H9 (cell line): ENCODE results near the gene HECW1. TPM values are rescaled to one million over a fixed set of nuclear protein-coding genes. Genes with fewer than 3 reads are reported as not detected.

ENCODE experiments used
- DNase-seq: peaks from one replicate; pipeline ENCODE4 v3.0.0-alpha.2; 2017
- H2AFZ ChIP-seq: one replicate; pipeline ENCODE4 v1.6.1; 2013; ENCODE audit warnings: mild to moderate bottlenecking, low read length, control low read depth, moderate library complexity
- H2AK5ac ChIP-seq: 2 replicates; pipeline ENCODE4 v1.6.1; 2013; ENCODE audit warnings: low read length, control low read depth, mixed read lengths; ENCODE audit not compliant: insufficient read length
- H2BK120ac ChIP-seq: one replicate; pipeline ENCODE4 v1.6.1; 2013; ENCODE audit warnings: low read depth, mild to moderate bottlenecking, low read length, control low read depth, inconsistent platforms; ENCODE audit not compliant: poor library complexity, severe bottlenecking
- H2BK12ac ChIP-seq: 2 replicates; pipeline ENCODE4 v1.6.1; 2013; ENCODE audit warnings: low read length, control low read depth, mixed read lengths, low read depth; ENCODE audit not compliant: insufficient read length
- H2BK15ac ChIP-seq: 2 replicates; pipeline ENCODE4 v1.6.1; 2013; ENCODE audit warnings: low read depth, low read length, control low read depth
- H2BK20ac ChIP-seq: one replicate; pipeline ENCODE4 v1.6.1; 2013; ENCODE audit warnings: low read depth, mild to moderate bottlenecking, low read length, control low read depth, inconsistent platforms; ENCODE audit not compliant: poor library complexity, severe bottlenecking
- H2BK5ac ChIP-seq: 2 replicates; pipeline ENCODE4 v1.6.1; 2013; ENCODE audit warnings: low read length, control low read depth, mixed read lengths; ENCODE audit not compliant: insufficient read length
- H3K14ac ChIP-seq: 2 replicates; pipeline ENCODE4 v1.6.1; 2013; ENCODE audit warnings: low read length, control low read depth; ENCODE audit not compliant: insufficient read depth
- H3K18ac ChIP-seq: 2 replicates; pipeline ENCODE4 v1.6.1; 2013; ENCODE audit warnings: low read depth, mild to moderate bottlenecking, mixed read lengths, low read length, control low read depth; ENCODE audit not compliant: insufficient read length
- H3K23ac ChIP-seq: 2 replicates; pipeline ENCODE4 v1.6.1; 2013; ENCODE audit warnings: low read length, control low read depth, mixed read lengths, low read depth; ENCODE audit not compliant: insufficient read length
- H3K23me2 ChIP-seq: 2 replicates; pipeline ENCODE4 v1.6.1; 2013; ENCODE audit warnings: low read depth, mild to moderate bottlenecking, mixed read lengths, low read length, control low read depth; ENCODE audit not compliant: insufficient read length, poor library complexity, severe bottlenecking
- H3K27ac ChIP-seq: 2 replicates; pipeline ENCODE4 v1.5.1; 2013; ENCODE audit warnings: low read length, control low read depth, mixed read lengths, low read depth; ENCODE audit not compliant: insufficient read length
- H3K27me3 ChIP-seq: 2 replicates; pipeline ENCODE4 v1.6.1; 2013; ENCODE audit warnings: low read length, control low read depth, inconsistent platforms; ENCODE audit not compliant: insufficient read depth
- H3K4ac ChIP-seq: 2 replicates; pipeline ENCODE4 v1.6.1; 2013; ENCODE audit warnings: low read depth, mild to moderate bottlenecking, control low read depth, inconsistent platforms, low read length, moderate library complexity
- H3K4me1 ChIP-seq: 2 replicates; pipeline ENCODE4 v1.6.1; 2013; ENCODE audit warnings: low read length, control low read depth, inconsistent platforms; ENCODE audit not compliant: insufficient read depth
- H3K4me2 ChIP-seq: 2 replicates; pipeline ENCODE4 v1.6.1; 2013; ENCODE audit warnings: low read length, control low read depth, mixed read lengths; ENCODE audit not compliant: insufficient read length, insufficient read depth
- H3K56ac ChIP-seq: 2 replicates; pipeline ENCODE4 v1.6.1; 2013; ENCODE audit warnings: low read depth, mild to moderate bottlenecking, mixed read lengths, low read length, control low read depth; ENCODE audit not compliant: insufficient read length
- H3K79me1 ChIP-seq: 2 replicates; pipeline ENCODE4 v1.6.1; 2013; ENCODE audit warnings: low read depth, mild to moderate bottlenecking, moderate library complexity, low read length, control low read depth, inconsistent platforms; ENCODE audit not compliant: insufficient read depth, poor library complexity, severe bottlenecking
- H3K79me2 ChIP-seq: 2 replicates; pipeline ENCODE4 v1.6.1; 2013; ENCODE audit warnings: low read length, control low read depth, inconsistent platforms; ENCODE audit not compliant: insufficient read depth
- H3K9ac ChIP-seq: 2 replicates; pipeline ENCODE4 v1.6.1; 2013; ENCODE audit warnings: low read length, control low read depth, mixed read lengths; ENCODE audit not compliant: insufficient read length; ENCODE audit errors: extremely low read depth
- H3K9me3 ChIP-seq: one replicate; pipeline ENCODE4 v1.6.1; 2013; ENCODE audit warnings: low read depth, low read length, inconsistent platforms; ENCODE audit not compliant: control insufficient read depth
- H3T11ph ChIP-seq: one replicate; pipeline ENCODE4 v1.6.1; 2013; ENCODE audit warnings: mild to moderate bottlenecking, low read length, control low read depth, inconsistent platforms
- H4K20me1 ChIP-seq: one replicate; pipeline ENCODE4 v1.6.1; 2013; ENCODE audit not compliant: control insufficient read depth, insufficient read length, insufficient read depth
- H4K5ac ChIP-seq: 2 replicates; pipeline ENCODE4 v1.6.1; 2013; ENCODE audit warnings: low read depth, mild to moderate bottlenecking, mixed read lengths, low read length, control low read depth; ENCODE audit not compliant: insufficient read length
- H4K8ac ChIP-seq: replicated peaks from 2 replicates; pipeline ENCODE4 v1.6.1; 2013; ENCODE audit warnings: low read length, control low read depth, mixed read lengths, low read depth; ENCODE audit not compliant: insufficient read length
- H4K91ac ChIP-seq: 2 replicates; pipeline ENCODE4 v1.6.1; 2013; ENCODE audit warnings: low read depth, mild to moderate bottlenecking, moderate library complexity, mixed read lengths, low read length, control low read depth; ENCODE audit not compliant: insufficient read length
- H3K27ac Mint-ChIP-seq, 3 experiments: 2 replicates in 2 of 3; 3 replicates in 1 of 3; pipeline ENCODE4 v1.8.0; 2020 to 2021; ENCODE audit warnings: mixed read lengths in 3 of 3, mild to moderate bottlenecking in 1 of 3, moderate library complexity in 1 of 3
- H3K27me3 Mint-ChIP-seq: 2 replicates; pipeline ENCODE4 v1.8.0; 2021; ENCODE audit warnings: low read depth, mild to moderate bottlenecking, moderate library complexity, mixed read lengths
- H3K36me3 Mint-ChIP-seq, 3 experiments: 2 replicates in 2 of 3; 3 replicates in 1 of 3; pipeline ENCODE4 v1.8.0; 2020 to 2021; ENCODE audit warnings: low read depth in 3 of 3, mixed read lengths in 3 of 3; ENCODE audit not compliant: insufficient read depth in 1 of 3
- H3K4me1 Mint-ChIP-seq, 2 experiments: 2 replicates each; pipeline ENCODE4 v1.8.0; 2020; ENCODE audit warnings: mixed read lengths in 2 of 2
- H3K4me3 Mint-ChIP-seq, 2 experiments: 2 replicates in 1 of 2; 3 replicates in 1 of 2; pipeline ENCODE4 v1.8.0; 2020 to 2021; ENCODE audit warnings: mild to moderate bottlenecking in 2 of 2, mixed read lengths in 2 of 2, moderate library complexity in 1 of 2
- H3K9me3 Mint-ChIP-seq, 2 experiments: 2 replicates in 1 of 2; 3 replicates in 1 of 2; pipeline ENCODE4 v1.8.0; 2020; ENCODE audit warnings: mild to moderate bottlenecking in 2 of 2, mixed read lengths in 2 of 2, moderate library complexity in 1 of 2
- WGBS: extraction: QIAGEN DNeasy Blood & Tissue Kit; methylation state at CpG from one replicate; pipeline ENCODE4 v1.1.7; 2013; ENCODE audit warnings: missing lambda C conversion rate, low lambda C conversion rate, mixed read lengths; ENCODE audit not compliant: insufficient read length; ENCODE audit errors: extremely low coverage; 5-methylcytosine and 5-hydroxymethylcytosine counted together
- total RNA-seq: library from RNA; stranded (reverse); gene quantifications from 2 replicates; pipeline ENCODE4 v1.2.1, GENCODE V29; 2021
- TF ChIP-seq, protein P1 (sequence below): fragments of 200-600 bp; sonication (generic); conservative IDR thresholded peaks from 3 replicates; pipeline ENCODE4 v1.8.0; 2021; ENCODE audit warnings: antibody characterized with exemption, mild to moderate bottlenecking

HECW1 gene
- total RNA-seq, 1 experiment from 2014 or later, result 5.0 TPM

DNA sequence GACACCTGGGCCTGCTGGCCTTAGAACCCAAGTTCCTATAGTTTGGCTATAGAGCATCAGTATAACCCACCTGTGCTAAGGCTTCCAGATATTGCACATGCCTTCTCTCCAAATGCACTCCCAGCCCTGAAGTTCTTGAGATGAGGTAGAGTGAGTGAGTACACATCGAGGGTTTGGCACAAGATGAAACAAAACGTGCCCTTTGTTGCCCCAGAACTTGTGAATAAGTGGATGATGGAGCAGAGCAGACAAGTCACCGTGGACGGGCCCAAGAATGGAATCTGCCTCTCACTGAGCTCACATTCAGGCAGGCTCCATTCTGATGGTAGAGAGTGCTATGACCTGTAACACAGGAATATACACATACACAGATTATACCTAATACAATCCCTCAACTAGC lies 397.5 kb downstream of the HECW1 start:
- Mint-ChIP-seq H3K36me3 (no peaks in the 10 kb centered on the region; a peak in 1 of 7 replicates), H3K4me1 (peaks cover 13 to 19% of the 10 kb centered on the region in 2 experiments)
- no peak overlapping the region for H4K5ac ChIP-seq

More for the DNA sequence above, 397.5 kb downstream of the HECW1 start:
- Histone ChIP-seq H2BK20ac (no peak overlapping the region), H2AFZ (no peak overlapping the region), H2AK5ac (no peak overlapping the region), H3K56ac (no peak overlapping the region), H4K8ac (no peak overlapping the region), H3K4me2 (no peak overlapping the region), H4K91ac (no peak overlapping the region), H3K27me3 (no peaks in the 10 kb centered on the region), H3K18ac (no peak overlapping the region), H3K4ac (no peak overlapping the region), H3T11ph (no peak overlapping the region), H2BK15ac (no peak overlapping the region), H2BK120ac (no peak overlapping the region), H3K14ac (no peak overlapping the region), H3K9me3 (no peaks in the 10 kb centered on the region), H3K9ac (no peak overlapping the region), H3K79me2 (no peaks in the 10 kb centered on the region; the same call in 1 of the 2 replicates), H2BK5ac (no peak overlapping the region), H3K79me1 (no peaks in the 10 kb centered on the region), H3K4me1 (no peaks in the 10 kb centered on the region), H4K20me1 (no peaks in the 10 kb centered on the region), H3K23me2 (no peaks in the 10 kb centered on the region), H2BK12ac (no peak overlapping the region), H3K23ac (no peak overlapping the region), H3K27ac (no peak overlapping the region)
- Mint-ChIP-seq H3K27me3 (no peaks in the 10 kb centered on the region), H3K4me3 (no peak overlapping the region), H3K9me3 (no peaks in the 10 kb centered on the region), H3K27ac (no peak overlapping the region)
- no CpG with 5 or more reads among the region's 4 CpGs for WGBS
- no peak for DNase-seq
- TF ChIP-seq, protein P1, sequence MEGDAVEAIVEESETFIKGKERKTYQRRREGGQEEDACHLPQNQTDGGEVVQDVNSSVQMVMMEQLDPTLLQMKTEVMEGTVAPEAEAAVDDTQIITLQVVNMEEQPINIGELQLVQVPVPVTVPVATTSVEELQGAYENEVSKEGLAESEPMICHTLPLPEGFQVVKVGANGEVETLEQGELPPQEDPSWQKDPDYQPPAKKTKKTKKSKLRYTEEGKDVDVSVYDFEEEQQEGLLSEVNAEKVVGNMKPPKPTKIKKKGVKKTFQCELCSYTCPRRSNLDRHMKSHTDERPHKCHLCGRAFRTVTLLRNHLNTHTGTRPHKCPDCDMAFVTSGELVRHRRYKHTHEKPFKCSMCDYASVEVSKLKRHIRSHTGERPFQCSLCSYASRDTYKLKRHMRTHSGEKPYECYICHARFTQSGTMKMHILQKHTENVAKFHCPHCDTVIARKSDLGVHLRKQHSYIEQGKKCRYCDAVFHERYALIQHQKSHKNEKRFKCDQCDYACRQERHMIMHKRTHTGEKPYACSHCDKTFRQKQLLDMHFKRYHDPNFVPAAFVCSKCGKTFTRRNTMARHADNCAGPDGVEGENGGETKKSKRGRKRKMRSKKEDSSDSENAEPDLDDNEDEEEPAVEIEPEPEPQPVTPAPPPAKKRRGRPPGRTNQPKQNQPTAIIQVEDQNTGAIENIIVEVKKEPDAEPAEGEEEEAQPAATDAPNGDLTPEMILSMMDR, result no peak
